Measurements from ENCODE around the gene WNK2.

The WNK2 gene

GRCh38 chr9:93304574-93305496 lies 120.9 kb downstream of the WNK2 start:
- no peak for TF ChIP-seq ZFX (IDR thresholded peaks at IDR 0.05)
- TF ChIP-seq CTCF (conservative IDR thresholded peaks at IDR 0.05), result peak; percentile 67
- no peak overlapping the region for H3K27ac ChIP-seq

GRCh38 chr9:93305497-93306020 lies 121.6 kb downstream of the WNK2 start:
- TF ChIP-seq CTCF (conservative IDR thresholded peaks at IDR 0.05) (no peak), ZFX (IDR thresholded peaks at IDR 0.05) (no peak)

GRCh38 chr9:93306081-93306480 lies 122.1 kb downstream of the WNK2 start:
- TF ChIP-seq CTCF (conservative IDR thresholded peaks at IDR 0.05) (no peak), ZFX (IDR thresholded peaks at IDR 0.05) (no peak)
- no peak overlapping the region for H3K27ac ChIP-seq

More at GRCh38 chr9:93305497-93306020, 121.6 kb downstream of the WNK2 start:
- H3K27ac ChIP-seq, result no peak overlapping the region

- TF ChIP-seq CTCF (conservative IDR thresholded peaks at IDR 0.05) (no peak), ZFX (IDR thresholded peaks at IDR 0.05) (no peak)
- H3K27ac ChIP-seq, result no peak overlapping the region
These were observed 122.7 kb downstream of the WNK2 start for GRCh38 chr9:93306579-93307091.

- no peak for TF ChIP-seq ZFX (IDR thresholded peaks at IDR 0.05)
- no peak for TF ChIP-seq CTCF (conservative IDR thresholded peaks at IDR 0.05)
- no peak overlapping the region for H3K27ac ChIP-seq
These were observed 123.7 kb downstream of the WNK2 start for GRCh38 chr9:93307468-93308157.

- TF ChIP-seq CTCF (conservative IDR thresholded peaks at IDR 0.05), result no peak
- no peak for TF ChIP-seq ZFX (IDR thresholded peaks at IDR 0.05)
These were observed 124.2 kb downstream of the WNK2 start for GRCh38 chr9:93308158-93308602.

More at GRCh38 chr9:93308158-93308602, 124.2 kb downstream of the WNK2 start:
- no peak overlapping the region for H3K27ac ChIP-seq

Measured in C4-2B (cell line).